ENCODE results near the gene ARHGAP15. TPM values are rescaled to one million over a fixed set of nuclear protein-coding genes. Genes with fewer than 3 reads are reported as not detected.
A peak's percentile ranks its signal among the peaks of the same experiment; 100 is the strongest.

The ARHGAP15 gene
- total and polyA plus RNA-seq, 5 donors from 2014 or later: 242 to 285 (median 260) TPM

- Mint-ChIP-seq H3K36me3 (peaks cover 21% of the 10 kb centered on the region), H3K4me3 (no peak overlapping the region)
These were observed 150.5 kb downstream of the ARHGAP15 start for GRCh38 chr2:143279672-143280071.

GRCh38 chr2:143280097-143280757, 151.0 kb downstream of the ARHGAP15 start:
- no peaks in the 10 kb centered on the region for H3K9me3 Mint-ChIP-seq
- H3K9me3 ChIP-seq (ENCODE audit: control insufficient read depth in 2 of 2, low read length in 2 of 2): no peaks in the 10 kb centered on the region
- H3K4me3 Mint-ChIP-seq: no peak overlapping the region
- ATAC-seq (ENCODE audit: low read depth in 2 of 2) (no peak), DNase-seq (no peak)
- H3K4me1 ChIP-seq (ENCODE audit: control insufficient read depth, insufficient read depth, low read length, poor library complexity, severe bottlenecking): peaks cover 4% of the 10 kb centered on the region
- peaks cover 20% of the 10 kb centered on the region for H3K36me3 Mint-ChIP-seq
- peak overlapping the region; percentile 2 to 47 (median 44) for H3K27ac Mint-ChIP-seq
- peaks cover 49 to 68% (median 60%) of the 10 kb centered on the region in 4 donors for H3K4me1 Mint-ChIP-seq
- peaks cover 8% of the 10 kb centered on the region for H3K36me3 ChIP-seq (ENCODE audit: control insufficient read depth, insufficient read depth, low read length)
- no peak overlapping the region for H3K27ac ChIP-seq (ENCODE audit: insufficient read depth, low read length, poor library complexity, severe bottlenecking)
- H3K4me3 ChIP-seq (ENCODE audit: low read depth, low read length): no peak overlapping the region
- no peaks in the 10 kb centered on the region for H3K27me3 Mint-ChIP-seq
- H3K27me3 ChIP-seq (ENCODE audit: control insufficient read depth, insufficient read depth, low read length): no peaks in the 10 kb centered on the region

More at GRCh38 chr2:143279672-143280071, 150.5 kb downstream of the ARHGAP15 start:
- no peaks in the 10 kb centered on the region for H3K9me3 ChIP-seq (ENCODE audit: control insufficient read depth in 2 of 2, low read length in 2 of 2)
- peak overlapping the region; percentile 44 to 66 (median 47) for H3K27ac Mint-ChIP-seq
- no peaks in the 10 kb centered on the region for H3K9me3 Mint-ChIP-seq
- no peaks in the 10 kb centered on the region for H3K27me3 ChIP-seq (ENCODE audit: control insufficient read depth, insufficient read depth, low read length)
- DNase-seq (no peak), ATAC-seq (ENCODE audit: low read depth in 2 of 2) (no peak)
- peaks cover 49 to 72% (median 62%) of the 10 kb centered on the region in 4 donors for H3K4me1 Mint-ChIP-seq
- H3K36me3 ChIP-seq (ENCODE audit: control insufficient read depth, insufficient read depth, low read length): peaks cover 8% of the 10 kb centered on the region
- no peak overlapping the region for H3K4me3 ChIP-seq (ENCODE audit: low read depth, low read length)
- H3K4me1 ChIP-seq (ENCODE audit: control insufficient read depth, insufficient read depth, low read length, poor library complexity, severe bottlenecking): peaks cover 4% of the 10 kb centered on the region
- H3K27ac ChIP-seq (ENCODE audit: insufficient read depth, low read length, poor library complexity, severe bottlenecking): no peak overlapping the region
- no peaks in the 10 kb centered on the region for H3K27me3 Mint-ChIP-seq

DNA sequence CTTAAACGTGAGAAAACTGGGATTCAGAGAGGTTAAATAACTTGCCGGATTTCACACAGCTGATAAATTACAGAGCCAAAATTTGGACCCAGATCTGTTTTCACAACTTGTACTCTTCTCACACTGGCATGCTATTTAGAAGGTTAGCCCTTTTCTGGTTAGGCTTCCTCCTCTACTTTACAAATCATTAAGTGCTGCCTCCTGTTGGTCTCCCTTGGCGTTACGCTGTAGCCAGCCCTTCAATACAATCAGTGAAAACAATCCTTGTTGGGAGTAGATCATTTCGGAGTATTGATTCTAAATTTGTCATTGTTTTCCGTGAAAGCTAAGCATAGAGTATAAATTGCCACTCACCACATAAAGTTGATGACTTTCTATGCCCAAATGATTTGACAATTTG, 153.5 kb downstream of the ARHGAP15 start:
- DNase-seq (peak in 1 of 3 donors; percentile 38), ATAC-seq (ENCODE audit: low read depth in 2 of 2) (no peak)

DNA sequence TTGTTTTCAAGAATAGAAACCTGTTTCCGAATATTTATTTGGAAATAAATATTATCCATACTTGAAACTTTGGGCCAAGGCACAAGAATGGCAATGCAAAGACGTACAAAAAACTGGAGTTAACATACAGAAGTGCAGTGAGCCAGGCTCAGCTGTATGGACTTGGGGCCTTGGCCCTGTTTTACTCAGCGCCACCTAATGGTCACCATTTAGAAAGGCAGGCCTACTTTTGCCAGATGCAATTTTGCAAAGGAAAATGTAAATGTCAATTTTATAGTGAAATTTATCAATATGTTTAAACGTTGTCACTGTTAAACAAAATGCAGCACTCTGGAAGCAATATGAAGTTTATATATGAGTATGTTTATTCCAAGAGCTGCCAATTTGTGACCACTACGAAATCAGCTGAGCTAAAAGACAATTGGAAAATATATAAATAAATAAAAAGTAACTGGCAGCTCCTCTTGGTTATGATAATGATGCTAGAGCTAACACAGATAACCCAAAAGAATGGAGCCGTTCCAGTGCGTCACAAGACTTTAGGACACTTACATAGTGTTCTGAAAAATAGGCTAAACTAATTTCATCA, 155.0 kb downstream of the ARHGAP15 start:
- DNase-seq: peak in 2 of 3 donors; percentile 46 to 64
- H3K27ac Mint-ChIP-seq: peak overlapping the region in 1 of 3 donors; percentile 64

More for the DNA sequence above, 153.5 kb downstream of the ARHGAP15 start:
- Mint-ChIP-seq H3K27ac (peak overlapping the region in 2 of 3 donors; percentile 2 to 10), H3K4me3 (no peak overlapping the region), H3K4me1 (peaks cover 32 to 58% (median 43%) of the 10 kb centered on the region in 4 donors), H3K9me3 (no peaks in the 10 kb centered on the region), H3K27me3 (no peaks in the 10 kb centered on the region), H3K36me3 (peaks cover 9% of the 10 kb centered on the region)
- H3K36me3 ChIP-seq (ENCODE audit: control insufficient read depth, insufficient read depth, low read length): peaks cover 12% of the 10 kb centered on the region
- no peaks in the 10 kb centered on the region for H3K27me3 ChIP-seq (ENCODE audit: control insufficient read depth, insufficient read depth, low read length)
- no peak overlapping the region for H3K27ac ChIP-seq (ENCODE audit: insufficient read depth, low read length, poor library complexity, severe bottlenecking)
- H3K9me3 ChIP-seq (ENCODE audit: control insufficient read depth in 2 of 2, low read length in 2 of 2): no peaks in the 10 kb centered on the region
- peaks cover 4% of the 10 kb centered on the region for H3K4me1 ChIP-seq (ENCODE audit: control insufficient read depth, insufficient read depth, low read length, poor library complexity, severe bottlenecking)
- H3K4me3 ChIP-seq (ENCODE audit: low read depth, low read length): no peak overlapping the region

DNA sequence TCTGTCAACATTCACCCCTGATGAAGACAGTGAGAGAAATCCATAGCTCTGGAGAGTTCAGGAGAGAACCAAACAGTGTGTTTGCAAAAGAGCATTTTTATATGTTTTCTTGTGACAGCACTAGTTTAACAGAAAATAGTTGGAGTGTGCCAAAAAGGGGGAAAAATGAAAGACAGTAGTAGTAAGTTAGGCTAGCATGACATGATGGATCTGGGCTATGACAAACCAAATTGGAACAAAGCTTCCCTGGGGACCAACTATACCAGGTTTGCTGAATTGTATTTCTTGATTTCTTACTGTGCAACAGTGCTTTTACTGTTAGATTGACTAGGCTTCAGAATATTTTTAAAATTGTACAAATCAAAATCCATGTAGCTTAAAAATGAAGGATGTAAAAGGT, 159.8 kb downstream of the ARHGAP15 start:
- no peak for ATAC-seq (ENCODE audit: low read depth in 2 of 2)
- no peaks in the 10 kb centered on the region for H3K4me1 ChIP-seq (ENCODE audit: control insufficient read depth, insufficient read depth, low read length, poor library complexity, severe bottlenecking)
- no peak for DNase-seq
- H3K27ac Mint-ChIP-seq: peak overlapping the region; percentile 8 to 26 (median 11)
- H3K4me3 Mint-ChIP-seq: no peak overlapping the region
- no peaks in the 10 kb centered on the region for H3K27me3 ChIP-seq (ENCODE audit: control insufficient read depth, insufficient read depth, low read length)
- no peak overlapping the region for H3K4me3 ChIP-seq (ENCODE audit: low read depth, low read length)
- H3K4me1 Mint-ChIP-seq: peaks cover 25 to 39% (median 31%) of the 10 kb centered on the region in 4 donors
- no peaks in the 10 kb centered on the region for H3K27me3 Mint-ChIP-seq
- no peak overlapping the region for H3K27ac ChIP-seq (ENCODE audit: insufficient read depth, low read length, poor library complexity, severe bottlenecking)
- H3K9me3 ChIP-seq (ENCODE audit: control insufficient read depth in 2 of 2, low read length in 2 of 2): no peaks in the 10 kb centered on the region
- H3K36me3 Mint-ChIP-seq: peaks cover 33% of the 10 kb centered on the region
- peaks cover 0 to 1% (median 0%) of the 10 kb centered on the region in 7 donors for H3K9me3 Mint-ChIP-seq
- peaks cover 4% of the 10 kb centered on the region for H3K36me3 ChIP-seq (ENCODE audit: control insufficient read depth, insufficient read depth, low read length)

More for the DNA sequence above, 155.0 kb downstream of the ARHGAP15 start:
- ATAC-seq (ENCODE audit: low read depth in 2 of 2): peak; percentile 67 to 77
- no peaks in the 10 kb centered on the region for H3K9me3 Mint-ChIP-seq
- no peaks in the 10 kb centered on the region for H3K27me3 Mint-ChIP-seq
- H3K4me1 Mint-ChIP-seq: peaks cover 38 to 59% (median 44%) of the 10 kb centered on the region in 4 donors
- H3K4me3 ChIP-seq (ENCODE audit: low read depth, low read length): no peak overlapping the region
- H3K36me3 Mint-ChIP-seq: peaks cover 12% of the 10 kb centered on the region
- peaks cover 4% of the 10 kb centered on the region for H3K4me1 ChIP-seq (ENCODE audit: control insufficient read depth, insufficient read depth, low read length, poor library complexity, severe bottlenecking)
- H3K9me3 ChIP-seq (ENCODE audit: control insufficient read depth in 2 of 2, low read length in 2 of 2): no peaks in the 10 kb centered on the region
- H3K4me3 Mint-ChIP-seq: no peak overlapping the region
- H3K36me3 ChIP-seq (ENCODE audit: control insufficient read depth, insufficient read depth, low read length): peaks cover 12% of the 10 kb centered on the region
- H3K27ac ChIP-seq (ENCODE audit: insufficient read depth, low read length, poor library complexity, severe bottlenecking): no peak overlapping the region
- H3K27me3 ChIP-seq (ENCODE audit: control insufficient read depth, insufficient read depth, low read length): no peaks in the 10 kb centered on the region

GRCh38 chr2:143290221-143290620, 161.0 kb downstream of the ARHGAP15 start:
- no peaks in the 10 kb centered on the region for H3K9me3 ChIP-seq (ENCODE audit: control insufficient read depth in 2 of 2, low read length in 2 of 2)
- H3K9me3 Mint-ChIP-seq: peaks cover 0 to 1% (median 0%) of the 10 kb centered on the region in 7 donors
- H3K4me3 Mint-ChIP-seq: no peak overlapping the region
- H3K27ac Mint-ChIP-seq: no peak overlapping the region
- peaks cover 8% of the 10 kb centered on the region for H3K36me3 ChIP-seq (ENCODE audit: control insufficient read depth, insufficient read depth, low read length)
- H3K36me3 Mint-ChIP-seq: peaks cover 37% of the 10 kb centered on the region
- no peak overlapping the region for H3K4me3 ChIP-seq (ENCODE audit: low read depth, low read length)
- H3K27me3 Mint-ChIP-seq: no peaks in the 10 kb centered on the region
- no peak overlapping the region for H3K27ac ChIP-seq (ENCODE audit: insufficient read depth, low read length, poor library complexity, severe bottlenecking)
- H3K4me1 Mint-ChIP-seq: peaks cover 27 to 43% (median 34%) of the 10 kb centered on the region in 4 donors
- no peaks in the 10 kb centered on the region for H3K4me1 ChIP-seq (ENCODE audit: control insufficient read depth, insufficient read depth, low read length, poor library complexity, severe bottlenecking)
- DNase-seq (no peak), ATAC-seq (ENCODE audit: low read depth in 2 of 2) (no peak)
- no peaks in the 10 kb centered on the region for H3K27me3 ChIP-seq (ENCODE audit: control insufficient read depth, insufficient read depth, low read length)

- DNase-seq (no peak), ATAC-seq (ENCODE audit: low read depth in 2 of 2) (no peak)
- H3K9me3 Mint-ChIP-seq: peaks cover 0 to 1% (median 0%) of the 10 kb centered on the region in 7 donors
- Histone ChIP-seq H3K27ac (ENCODE audit: insufficient read depth, low read length, poor library complexity, severe bottlenecking) (no peak overlapping the region), H3K4me3 (ENCODE audit: low read depth, low read length) (no peak overlapping the region), H3K4me1 (ENCODE audit: control insufficient read depth, insufficient read depth, low read length, poor library complexity, severe bottlenecking) (no peaks in the 10 kb centered on the region), H3K27me3 (ENCODE audit: control insufficient read depth, insufficient read depth, low read length) (no peaks in the 10 kb centered on the region), H3K36me3 (ENCODE audit: control insufficient read depth, insufficient read depth, low read length) (peaks cover 16% of the 10 kb centered on the region), H3K9me3 (ENCODE audit: control insufficient read depth in 2 of 2, low read length in 2 of 2) (no peaks in the 10 kb centered on the region)
- no peak overlapping the region for H3K4me3 Mint-ChIP-seq
- peaks cover 37% of the 10 kb centered on the region for H3K36me3 Mint-ChIP-seq
- H3K4me1 Mint-ChIP-seq: peaks cover 24 to 54% (median 39%) of the 10 kb centered on the region in 4 donors
- H3K27me3 Mint-ChIP-seq: no peaks in the 10 kb centered on the region
- H3K27ac Mint-ChIP-seq: peak overlapping the region in 1 of 3 donors; percentile 27
These were observed 164.8 kb downstream of the ARHGAP15 start for GRCh38 chr2:143294068-143294467.

Data from CD4-positive, CD25-positive, alpha-beta regulatory T cell (primary cell).